Left ventricle myocardium inferior (tissue), 1 donor: ENCODE data around the gene TEC. TPM values are rescaled to one million over a fixed set of nuclear protein-coding genes. Genes with fewer than 3 reads are reported as not detected.
A peak's percentile ranks its signal among the peaks of the same experiment; 100 is the strongest.

Experiments
- DNase-seq: peaks from one replicate; pipeline ENCODE4 v3.0.0-alpha.2; 2020
- H3K27ac ChIP-seq: fragments of 200-600 bp; replicated peaks from 2 replicates; pipeline ENCODE4 v1.8.0; 2021
- H3K27me3 ChIP-seq: fragments of 200-600 bp; 2 replicates; pipeline ENCODE4 v1.8.0; 2021; ENCODE audit warnings: low read depth
- H3K36me3 ChIP-seq: fragments of 200-600 bp; 2 replicates; pipeline ENCODE4 v1.8.0; 2021
- H3K4me1 ChIP-seq: fragments of 200-600 bp; 2 replicates; pipeline ENCODE4 v1.8.0; 2021
- H3K4me3 ChIP-seq: fragments of 200-600 bp; 2 replicates; pipeline ENCODE4 v1.8.0; 2021; ENCODE audit warnings: mild to moderate bottlenecking, moderate library complexity
- H3K9me3 ChIP-seq: fragments of 200-600 bp; replicated peaks from 2 replicates; pipeline ENCODE4 v1.8.0; 2021
- CTCF ChIP-seq: fragments of 200-600 bp; IDR thresholded peaks from 2 replicates; pipeline ENCODE4 v1.8.0; 2021; ENCODE audit warnings: antibody characterized with exemption, mild to moderate bottlenecking, borderline replicate concordance
- intact Hi-C: fragments of 100-400 bp; cut with micrococcal nuclease; formaldehyde crosslinking; loops from one replicate; pipeline ENCODE4 v1.11.0; 2022
- total RNA-seq: library from RNA; stranded (reverse); fragmentation: NEBNext Ultra II Directional; extraction: Animal tissue kit (Norgen Biotek cat#: 25700); gene quantifications from one replicate; pipeline ENCODE4 v1.2.1, GENCODE V29; 2021
- donor health status: DM: no; HTN: yes; CAD: no; lungs with severe emphysema.

Gene TEC
- total RNA-seq, 1 donor from 2014 or later: 1.9 TPM

- no peak for DNase-seq
- H3K27me3 ChIP-seq: no peaks in the 10 kb centered on the region
- no peaks in the 10 kb centered on the region for H3K36me3 ChIP-seq
- TF ChIP-seq CTCF: no peak
- H3K27ac ChIP-seq: peak overlapping the region; percentile 34
- no peak overlapping the region for H3K4me3 ChIP-seq
- intact Hi-C loops: no loop called here
- no peaks in the 10 kb centered on the region for H3K9me3 ChIP-seq
- H3K4me1 ChIP-seq: peaks cover 61% of the 10 kb centered on the region
Measured at GRCh38 chr4:48129307-48130014, 140.2 kb downstream of the TEC start.

GRCh38 chr4:48127682-48128404 is 141.8 kb downstream of the TEC start:
- Histone ChIP-seq H3K27me3 (no peaks in the 10 kb centered on the region), H3K36me3 (no peaks in the 10 kb centered on the region), H3K9me3 (no peaks in the 10 kb centered on the region), H3K27ac (peak overlapping the region; percentile 45), H3K4me3 (peak overlapping the region; percentile 47), H3K4me1 (peaks cover 50% of the 10 kb centered on the region)
- DNase-seq: peak; percentile 28
- peak; percentile 67 for TF ChIP-seq CTCF
- intact Hi-C loops: no loop called here

- H3K27ac ChIP-seq: no peak overlapping the region
- no peaks in the 10 kb centered on the region for H3K36me3 ChIP-seq
- intact Hi-C loops: no loop called here
Measured at GRCh38 chr4:48127231-48127630, 142.4 kb downstream of the TEC start.

GRCh38 chr4:48126621-48127020 is 143.0 kb downstream of the TEC start:
- H3K27me3 ChIP-seq: no peaks in the 10 kb centered on the region
- H3K4me3 ChIP-seq: no peak overlapping the region
- intact Hi-C loops: no loop called here
- peaks cover 45% of the 10 kb centered on the region for H3K4me1 ChIP-seq
- no peak for DNase-seq
- no peaks in the 10 kb centered on the region for H3K9me3 ChIP-seq
- no peak overlapping the region for H3K27ac ChIP-seq
- no peaks in the 10 kb centered on the region for H3K36me3 ChIP-seq
- TF ChIP-seq CTCF: no peak

More at GRCh38 chr4:48127231-48127630, 142.4 kb downstream of the TEC start:
- DNase-seq: no peak
- peaks cover 50% of the 10 kb centered on the region for H3K4me1 ChIP-seq
- no peaks in the 10 kb centered on the region for H3K9me3 ChIP-seq
- TF ChIP-seq CTCF: no peak
- H3K4me3 ChIP-seq: peak overlapping the region; percentile 47
- H3K27me3 ChIP-seq: no peaks in the 10 kb centered on the region

- no peak for DNase-seq
- no peak for TF ChIP-seq CTCF
- Histone ChIP-seq H3K4me1 (peaks cover 28% of the 10 kb centered on the region), H3K4me3 (no peak overlapping the region), H3K9me3 (no peaks in the 10 kb centered on the region), H3K27ac (no peak overlapping the region), H3K36me3 (no peaks in the 10 kb centered on the region), H3K27me3 (no peaks in the 10 kb centered on the region)
- intact Hi-C loops: no loop called here
Measured at GRCh38 chr4:48124870-48125269, 144.8 kb downstream of the TEC start.
